Activated naive CD4-positive, alpha-beta T cell treated with anti-CD3 and anti-CD28 coated beads, Interleukin-2, amount 10 ng/mL, durations not matched to agents 7 days and 5 days (primary cell): ENCODE results near the gene TIA1.

ENCODE experiments used
- CTCF ChIA-PET: fragments of 350-600 bp; sonication (Branson Sonifier 250); formaldehyde crosslinking; loops from one replicate; lab custom pipeline; 2021; ENCODE audit warnings: antibody characterized with exemption; lab: Charles Lee
- DNase-seq: peaks from one replicate; pipeline ENCODE4 v3.0.0-alpha.2; 2020
- H3K27ac Mint-ChIP-seq: one replicate; pipeline ENCODE4 v1.8.0; 2021; ENCODE audit warnings: mild to moderate bottlenecking, moderate library complexity, mixed read lengths
- H3K27me3 Mint-ChIP-seq: one replicate; pipeline ENCODE4 v1.8.0; 2021; ENCODE audit warnings: mild to moderate bottlenecking, mixed read lengths
- H3K36me3 Mint-ChIP-seq: one replicate; pipeline ENCODE4 v1.8.0; 2021; ENCODE audit warnings: mixed read lengths
- H3K4me1 Mint-ChIP-seq: one replicate; pipeline ENCODE4 v1.8.0; 2021; ENCODE audit warnings: mixed read lengths
- H3K4me3 Mint-ChIP-seq: one replicate; pipeline ENCODE4 v1.8.0; 2021; ENCODE audit warnings: mild to moderate bottlenecking, moderate library complexity, mixed read lengths
- H3K9me3 Mint-ChIP-seq: one replicate; pipeline ENCODE4 v1.8.0; 2021; ENCODE audit warnings: mixed read lengths

The TIA1 gene

DNA sequence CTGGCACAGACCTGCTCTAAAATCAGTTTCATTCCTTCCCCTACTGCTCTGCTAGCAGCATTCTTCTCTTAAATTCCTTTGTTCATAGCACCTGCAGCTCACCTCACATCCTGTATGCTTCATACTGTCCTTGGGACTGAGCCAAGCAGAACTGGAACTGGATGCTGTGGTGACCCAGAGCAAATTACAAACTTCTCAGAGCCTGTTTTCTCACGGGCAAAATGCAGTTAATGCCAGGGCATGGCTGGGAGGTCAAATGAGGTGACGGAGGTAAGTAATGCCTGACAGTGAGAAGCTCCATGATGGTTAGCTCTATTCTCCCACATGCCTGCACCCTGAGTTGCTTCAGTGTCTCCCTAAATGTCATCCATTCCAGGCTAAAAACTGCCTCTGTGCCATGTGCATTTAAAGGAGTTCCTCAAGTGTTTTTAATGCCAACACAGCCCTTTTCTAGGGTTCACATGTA lies 87.3 kb downstream of the TIA1 start:
- Mint-ChIP-seq H3K36me3 (peaks cover 19% of the 10 kb centered on the region), H3K4me1 (peaks cover 6% of the 10 kb centered on the region), H3K9me3 (no peaks in the 10 kb centered on the region), H3K27me3 (no peaks in the 10 kb centered on the region), H3K4me3 (no peak overlapping the region), H3K27ac (no peak overlapping the region)
- DNase-seq: no peak
- CTCF ChIA-PET: interaction anchor here (0.7 kb wide), 1 partner anchor 23 kb away, joined by 3 read pairs; no protein-coding TSS in a partner anchor

DNA sequence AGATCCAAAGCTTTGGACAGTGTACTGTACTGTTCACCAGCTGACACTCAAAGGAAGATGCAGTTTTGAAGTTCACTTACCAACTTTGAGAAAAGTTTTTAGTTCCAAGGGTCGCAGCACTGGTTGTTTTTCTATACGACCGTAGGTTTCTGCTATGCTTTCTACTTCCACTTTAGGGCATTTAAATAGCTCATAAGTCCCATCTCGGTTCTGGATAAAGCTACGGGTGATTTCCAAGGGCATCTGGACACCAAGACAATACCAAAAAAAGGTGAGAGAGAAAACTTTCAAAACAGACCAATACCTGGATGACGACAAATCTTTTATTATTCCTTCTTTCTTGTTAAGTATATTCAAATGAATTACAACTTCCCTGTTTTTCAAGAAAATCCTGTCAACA lies 87.9 kb downstream of the TIA1 start:
- Mint-ChIP-seq H3K27ac (no peak overlapping the region), H3K9me3 (no peaks in the 10 kb centered on the region), H3K27me3 (no peaks in the 10 kb centered on the region), H3K36me3 (peaks cover 20% of the 10 kb centered on the region), H3K4me3 (no peak overlapping the region), H3K4me1 (peaks cover 6% of the 10 kb centered on the region)
- DNase-seq: no peak
- CTCF ChIA-PET: interaction anchor here (0.7 kb wide), 1 partner anchor 23 kb away, joined by 3 read pairs; no protein-coding TSS in a partner anchor
